Astrocyte of the hippocampus (primary cell): ENCODE results near the gene BTBD2.
"Not testable (repeated sequence)": the region's sequence is repeated elsewhere in the genome, so short reads cannot be mapped to it uniquely, and the experiment has no call there.

ENCODE experiments used
- DNase-seq: peaks from one replicate; pipeline ENCODE4 v3.0.0; 2011; ENCODE audit warnings: low read depth, low spot score

The BTBD2 gene

GRCh38 chr19:2014731-2015607, 545 bp downstream of the BTBD2 start:
- DNase-seq = peak; percentile 53

GRCh38 chr19:2014131-2014571, 1.4 kb downstream of the BTBD2 start:
- DNase-seq = no peak

- DNase-seq = no peak
Observed at GRCh38 chr19:2013683-2013961, 1.9 kb downstream of the BTBD2 start.

- no peak for DNase-seq
Observed at GRCh38 chr19:2012941-2013682, 2.4 kb downstream of the BTBD2 start.

- no peak for DNase-seq
Observed at GRCh38 chr19:2011169-2011568, 4.3 kb downstream of the BTBD2 start.

GRCh38 chr19:2010135-2010668, 5.3 kb downstream of the BTBD2 start:
- DNase-seq = no peak

GRCh38 chr19:2003874-2004273, 11.6 kb downstream of the BTBD2 start:
- DNase-seq = peak; percentile 32

- DNase-seq = no peak
Observed at GRCh38 chr19:1999856-2000515, 15.5 kb downstream of the BTBD2 start.

- no peak for DNase-seq
Observed at GRCh38 chr19:1998712-1999708, 16.5 kb downstream of the BTBD2 start.

GRCh38 chr19:1997353-1998233, 17.9 kb downstream of the BTBD2 start:
- DNase-seq = no peak

GRCh38 chr19:1992759-1993260, 22.7 kb downstream of the BTBD2 start:
- no peak for DNase-seq

- no peak for DNase-seq
Observed at GRCh38 chr19:1991018-1991913, 24.2 kb downstream of the BTBD2 start.

- no peak for DNase-seq
Observed at GRCh38 chr19:1990230-1991017, 25.1 kb downstream of the BTBD2 start.

GRCh38 chr19:1989513-1990229, 25.8 kb downstream of the BTBD2 start:
- no peak for DNase-seq

- not testable (repeated sequence) for DNase-seq
Observed at GRCh38 chr19:1988464-1988863, 27.1 kb downstream of the BTBD2 start.

- no peak for DNase-seq
Observed at GRCh38 chr19:1987197-1988187, 28.0 kb downstream of the BTBD2 start.
